HepG2 (cell line): ENCODE results near the gene ALB. TPM values are rescaled to one million over a fixed set of nuclear protein-coding genes. Genes with fewer than 3 reads are reported as not detected.
A peak's percentile ranks its signal among the peaks of the same experiment; 100 is the strongest.

ENCODE experiments used
- ATAD3A ChIP-seq: sonication (generic); formaldehyde crosslinking; IDR thresholded peaks from 2 replicates; pipeline ENCODE4 v1.4.0; 2020; ENCODE audit warnings: missing genetic modification reagents
- EED ChIP-seq: sonication (generic); formaldehyde crosslinking; IDR thresholded peaks from 2 replicates; pipeline ENCODE4 v1.5.0; 2020; ENCODE audit warnings: mild to moderate bottlenecking, missing genetic modification reagents
- GATAD2A ChIP-seq: IDR thresholded peaks from 2 replicates; pipeline ENCODE4 v1.6.1; 2016
- GTF3A ChIP-seq: sonication (generic); formaldehyde crosslinking; conservative IDR thresholded peaks from 2 replicates; pipeline ENCODE4 v1.4.0; 2020; ENCODE audit warnings: mild to moderate bottlenecking, missing genetic modification reagents
- HINFP ChIP-seq: sonication (generic); formaldehyde crosslinking; IDR thresholded peaks from 2 replicates; pipeline ENCODE4 v1.4.0; 2020; ENCODE audit warnings: low read depth, mild to moderate bottlenecking, missing genetic modification reagents
- KLF12 ChIP-seq: sonication (generic); formaldehyde crosslinking; IDR thresholded peaks from 2 replicates; pipeline ENCODE4 v1.4.0; 2020; ENCODE audit warnings: missing genetic modification reagents, borderline replicate concordance
- MAF1 ChIP-seq: sonication (generic); formaldehyde crosslinking; IDR thresholded peaks from 2 replicates; pipeline ENCODE4 v1.5.0; 2020; ENCODE audit warnings: missing genetic modification reagents, borderline replicate concordance
- MBNL3 ChIP-seq: fragments of 250-450 bp; sonication (Bioruptor Pico); conservative IDR thresholded peaks from 2 replicates; pipeline ENCODE4 v1.8.0; 2022; ENCODE audit warnings: mild to moderate bottlenecking, inconsistent platforms
- NR2F1 ChIP-seq, 2 experiments: fragments of 450-650 bp in 1 of 2; formaldehyde crosslinking in 1 of 2; IDR thresholded peaks; 2 replicates each; pipeline versions ENCODE4 v1.5.0 to v1.6.1; 2016 to 2020; ENCODE audit warnings: mild to moderate bottlenecking in 1 of 2, missing compliant biosample characterization in 1 of 2, missing genetic modification reagents in 1 of 2, moderate library complexity in 1 of 2
- RFX5 ChIP-seq: IDR thresholded peaks from 2 replicates; pipeline ENCODE4 v1.6.1; 2011; ENCODE audit warnings: low read depth, low read length, improper control_type of control experiment
- SSRP1 ChIP-seq: IDR thresholded peaks from 2 replicates; pipeline ENCODE4 v1.6.1; 2016; ENCODE audit warnings: control low read depth
- THAP9 ChIP-seq: sonication (generic); formaldehyde crosslinking; IDR thresholded peaks from 2 replicates; pipeline ENCODE4; 2020; ENCODE audit warnings: missing genetic modification reagents, mild to moderate bottlenecking, borderline replicate concordance
- ZC3H4 ChIP-seq: sonication (generic); formaldehyde crosslinking; IDR thresholded peaks from 2 replicates; pipeline ENCODE4 v1.4.0; 2020; ENCODE audit warnings: missing genetic modification reagents, borderline replicate concordance
- ZFAT ChIP-seq: sonication (generic); formaldehyde crosslinking; conservative IDR thresholded peaks from 2 replicates; pipeline ENCODE4 v1.8.1; 2023; ENCODE audit warnings: missing genetic modification reagents, inconsistent platforms
- ZFP41 ChIP-seq: sonication (generic); formaldehyde crosslinking; IDR thresholded peaks from 2 replicates; pipeline ENCODE4 v1.4.0; 2020; ENCODE audit warnings: mild to moderate bottlenecking, missing genetic modification reagents, borderline replicate concordance
- ZNF10 ChIP-seq: sonication (generic); formaldehyde crosslinking; IDR thresholded peaks from 2 replicates; pipeline ENCODE4 v1.4.0; 2020; ENCODE audit warnings: mild to moderate bottlenecking, low read depth, missing genetic modification reagents, borderline replicate concordance
- ZNF205 ChIP-seq: IDR thresholded peaks from 2 replicates; pipeline ENCODE4 v1.6.1; 2018; ENCODE audit warnings: missing biosample characterization, missing genetic modification reagents
- ZNF607 ChIP-seq: sonication (generic); formaldehyde crosslinking; IDR thresholded peaks from 2 replicates; pipeline ENCODE4 v1.5.1; 2020; ENCODE audit warnings: missing genetic modification reagents, mild to moderate bottlenecking, borderline replicate concordance
- ZNF691 ChIP-seq: sonication (generic); formaldehyde crosslinking; IDR thresholded peaks from 2 replicates; pipeline ENCODE4 v1.4.0; 2020; ENCODE audit warnings: missing genetic modification reagents, low read depth, mild to moderate bottlenecking, borderline replicate concordance
- ZNF710 ChIP-seq: sonication (generic); formaldehyde crosslinking; IDR thresholded peaks from 2 replicates; pipeline ENCODE4 v1.5.0; 2020; ENCODE audit warnings: mild to moderate bottlenecking, missing genetic modification reagents, borderline replicate concordance
- ZNF780A ChIP-seq: sonication (generic); formaldehyde crosslinking; IDR thresholded peaks from 2 replicates; pipeline ENCODE4 v1.8.0; 2022; ENCODE audit warnings: mild to moderate bottlenecking, missing genetic modification reagents, moderate library complexity
- polyA plus RNA-seq, 8 experiments: library from polyadenylated mRNA; depleted of rRNA in 3 of 8; stranded (reverse) in 7 of 8; unstranded in 1 of 8; fragments of >200 nt; fragmentation: Illumina TruSeq in 4 of 8; extraction: Trizol in 4 of 8; gene quantifications; 2 replicates each; pipeline versions ENCODE4 v1.2.1 to v1.2.3, GENCODE V29; 2011 to 2016; ENCODE audit warnings: low read depth in 4 of 8, missing spikeins in 1 of 8, mixed read lengths in 1 of 8; ENCODE audit not compliant: insufficient read depth in 1 of 8
- total RNA-seq, 5 experiments: library from RNA; depleted of rRNA; stranded (reverse); fragments of >200 nt; fragmentation: Illumina TruSeq; extraction: Trizol; gene quantifications; 2 replicates each; pipeline ENCODE4 v1.2.3, GENCODE V29; 2016; ENCODE audit warnings: low read depth in 1 of 5

The ALB gene
- total and polyA plus RNA-seq, 2 of the 13 experiments (the other 11 are each of a cell fraction or from before 2014, with no cell fraction given): 22,259 to 22,625 TPM

GRCh38 chr4:73432169-73433000 is 28.3 kb downstream of the ALB start (continued):
- TF ChIP-seq ZNF607 (CRISPR knock-in tag) (no peak), ZNF10 (CRISPR knock-in tag) (no peak), GATAD2A (CRISPR knock-in tag) (peak; percentile 94), MBNL3 (CRISPR knock-in tag) (no peak), MAF1 (CRISPR knock-in tag) (no peak), ATAD3A (CRISPR knock-in tag) (no peak), EED (CRISPR knock-in tag) (no peak), NR2F1 (CRISPR knock-in tag; IDR thresholded peaks at IDR 0.05) (no peak), HINFP (CRISPR knock-in tag) (no peak), ZNF205 (CRISPR knock-in tag) (peak; percentile 31; the same call in 1 of the 2 replicates), ZFAT (no peak), GTF3A (CRISPR knock-in tag) (no peak), SSRP1 (CRISPR knock-in tag) (peak; percentile 95), ZFP41 (CRISPR knock-in tag) (no peak), ZC3H4 (CRISPR knock-in tag) (no peak), RFX5 (no peak), ZNF691 (CRISPR knock-in tag) (no peak), KLF12 (CRISPR knock-in tag) (0 out of 2 replicates have a peak, but pooled peaks have one; percentile 54), ZNF780A (CRISPR knock-in tag) (no peak), THAP9 (CRISPR knock-in tag) (no peak), ZNF710 (peak; percentile 63; the same call in 1 of the 2 replicates)
